HepG2 (cell line): Measurements from ENCODE around the gene PPP6R2. TPM values are rescaled to one million over a fixed set of nuclear protein-coding genes. Genes with fewer than 3 reads are reported as not detected.
A peak's percentile ranks its signal among the peaks of the same experiment; 100 is the strongest.

Experiments
- CBFB ChIP-seq: sonication (generic); formaldehyde crosslinking; IDR thresholded peaks from 2 replicates; pipeline ENCODE4 v1.4.0; 2020; ENCODE audit warnings: missing genetic modification reagents
- EHMT2 ChIP-seq: fragments of 200-600 bp; sonication (generic); IDR thresholded peaks from 2 replicates; pipeline ENCODE4 v1.7.0; 2017; ENCODE audit warnings: antibody characterized with exemption, low read depth, low read length, borderline replicate concordance
- GLI4 ChIP-seq: sonication (generic); formaldehyde crosslinking; IDR thresholded peaks from 2 replicates; pipeline ENCODE4 v1.5.1; 2020; ENCODE audit warnings: missing genetic modification reagents, mild to moderate bottlenecking, moderate library complexity, borderline replicate concordance
- HOXA7 ChIP-seq: sonication (generic); formaldehyde crosslinking; IDR thresholded peaks from 2 replicates; pipeline ENCODE4 v1.8.1; 2022; ENCODE audit warnings: mild to moderate bottlenecking, missing genetic modification reagents, moderate library complexity
- SMARCC2 ChIP-seq: fragments of 450-650 bp; IDR thresholded peaks from 2 replicates; pipeline ENCODE4 v1.6.1; 2017; ENCODE audit warnings: antibody characterized with exemption, mild to moderate bottlenecking
- ZNF543 ChIP-seq: sonication (generic); formaldehyde crosslinking; IDR thresholded peaks from 2 replicates; pipeline ENCODE4 v1.4.0; 2020; ENCODE audit warnings: mild to moderate bottlenecking, missing genetic modification reagents
- polyA plus RNA-seq, 8 experiments: library from polyadenylated mRNA; depleted of rRNA in 3 of 8; stranded (reverse) in 7 of 8; unstranded in 1 of 8; fragments of >200 nt; fragmentation: Illumina TruSeq in 4 of 8; extraction: Trizol in 4 of 8; gene quantifications; 2 replicates each; pipeline versions ENCODE4 v1.2.1 to v1.2.3, GENCODE V29; 2011 to 2016; ENCODE audit warnings: low read depth in 4 of 8, missing spikeins in 1 of 8, mixed read lengths in 1 of 8; ENCODE audit not compliant: insufficient read depth in 1 of 8
- total RNA-seq, 5 experiments: library from RNA; depleted of rRNA; stranded (reverse); fragments of >200 nt; fragmentation: Illumina TruSeq; extraction: Trizol; gene quantifications; 2 replicates each; pipeline ENCODE4 v1.2.3, GENCODE V29; 2016; ENCODE audit warnings: low read depth in 1 of 5
- TF ChIP-seq, protein P1 (sequence below): sonication (generic); formaldehyde crosslinking; IDR thresholded peaks from 2 replicates; pipeline ENCODE4 v1.5.0; 2020; ENCODE audit warnings: mild to moderate bottlenecking, missing genetic modification reagents, borderline replicate concordance
- TF ChIP-seq, protein P2 (sequence below): sonication (generic); formaldehyde crosslinking; IDR thresholded peaks from 2 replicates; pipeline ENCODE4 v1.4.0; 2020; ENCODE audit warnings: mild to moderate bottlenecking, missing genetic modification reagents
- TF ChIP-seq, protein P3 (sequence below): sonication (generic); formaldehyde crosslinking; IDR thresholded peaks from 2 replicates; pipeline ENCODE4 v1.4.0; 2020; ENCODE audit warnings: missing genetic modification reagents
- TF ChIP-seq, protein P4 (sequence below): sonication (generic); formaldehyde crosslinking; IDR thresholded peaks from 2 replicates; pipeline ENCODE4 v1.5.1; 2020; ENCODE audit warnings: mild to moderate bottlenecking, missing genetic modification reagents, moderate library complexity
- TF ChIP-seq, protein P5 (sequence below): IDR thresholded peaks from 2 replicates; pipeline ENCODE4 v1.6.1; 2016; ENCODE audit warnings: missing compliant biosample characterization, missing genetic modification reagents, borderline replicate concordance

The PPP6R2 gene
- total and polyA plus RNA-seq, 2 of the 13 experiments (the other 11 are each of a cell fraction or from before 2014, with no cell fraction given) = 55.0 to 102 TPM

DNA sequence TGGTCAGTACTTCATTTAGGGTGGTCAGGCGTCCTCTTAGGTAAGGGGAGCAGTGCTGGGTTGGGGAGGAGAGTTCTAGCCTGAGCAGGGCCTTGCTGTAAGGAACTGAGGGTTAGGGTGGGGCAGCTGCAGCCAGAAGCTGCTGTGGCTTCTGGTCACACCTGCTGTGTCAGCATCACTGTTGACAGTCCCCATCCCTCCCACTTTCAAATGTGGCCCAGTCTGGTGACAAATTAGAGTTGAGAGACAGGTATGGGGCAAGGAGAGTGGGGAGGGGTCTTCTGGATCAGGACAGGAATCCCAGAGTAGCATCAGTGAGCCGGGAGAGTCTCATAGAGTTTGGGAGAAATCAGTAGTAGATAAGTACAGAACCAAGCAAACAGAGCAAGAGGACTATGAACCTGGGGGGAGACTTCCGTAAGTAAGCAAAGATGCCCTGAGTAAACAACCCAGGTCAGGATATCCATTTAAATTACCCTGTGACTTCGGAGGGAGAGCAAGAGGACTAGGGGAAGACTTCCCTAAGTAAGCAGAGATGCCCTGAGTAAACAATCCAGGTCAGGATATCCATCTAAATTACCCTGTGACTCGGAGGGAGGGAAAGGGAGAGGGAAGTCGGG, 53.7 kb downstream of the PPP6R2 start (continued):
- TF ChIP-seq, protein P1, sequence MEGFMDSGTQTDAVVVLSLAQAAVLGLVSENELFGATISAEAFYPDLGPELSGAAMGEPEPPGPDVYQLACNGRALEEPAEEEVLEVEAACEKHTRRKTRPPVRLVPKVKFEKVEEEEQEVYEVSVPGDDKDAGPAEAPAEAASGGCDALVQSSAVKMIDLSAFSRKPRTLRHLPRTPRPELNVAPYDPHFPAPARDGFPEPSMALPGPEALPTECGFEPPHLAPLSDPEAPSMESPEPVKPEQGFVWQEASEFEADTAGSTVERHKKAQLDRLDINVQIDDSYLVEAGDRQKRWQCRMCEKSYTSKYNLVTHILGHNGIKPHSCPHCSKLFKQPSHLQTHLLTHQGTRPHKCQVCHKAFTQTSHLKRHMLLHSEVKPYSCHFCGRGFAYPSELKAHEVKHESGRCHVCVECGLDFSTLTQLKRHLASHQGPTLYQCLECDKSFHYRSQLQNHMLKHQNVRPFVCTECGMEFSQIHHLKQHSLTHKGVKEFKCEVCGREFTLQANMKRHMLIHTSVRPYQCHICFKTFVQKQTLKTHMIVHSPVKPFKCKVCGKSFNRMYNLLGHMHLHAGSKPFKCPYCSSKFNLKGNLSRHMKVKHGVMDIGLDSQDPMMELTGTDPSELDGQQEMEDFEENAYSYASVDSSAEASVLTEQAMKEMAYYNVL = peak; percentile 91
- TF ChIP-seq ZNF543 (peak; percentile 67; the same call in 1 of the 2 replicates), CBFB (CRISPR knock-in tag) (peak; percentile 66; the same call in 1 of the 2 replicates), GLI4 (CRISPR knock-in tag) (no peak), SMARCC2 (no peak), HOXA7 (CRISPR knock-in tag) (no peak), EHMT2 (no peak)
- TF ChIP-seq, protein P2, sequence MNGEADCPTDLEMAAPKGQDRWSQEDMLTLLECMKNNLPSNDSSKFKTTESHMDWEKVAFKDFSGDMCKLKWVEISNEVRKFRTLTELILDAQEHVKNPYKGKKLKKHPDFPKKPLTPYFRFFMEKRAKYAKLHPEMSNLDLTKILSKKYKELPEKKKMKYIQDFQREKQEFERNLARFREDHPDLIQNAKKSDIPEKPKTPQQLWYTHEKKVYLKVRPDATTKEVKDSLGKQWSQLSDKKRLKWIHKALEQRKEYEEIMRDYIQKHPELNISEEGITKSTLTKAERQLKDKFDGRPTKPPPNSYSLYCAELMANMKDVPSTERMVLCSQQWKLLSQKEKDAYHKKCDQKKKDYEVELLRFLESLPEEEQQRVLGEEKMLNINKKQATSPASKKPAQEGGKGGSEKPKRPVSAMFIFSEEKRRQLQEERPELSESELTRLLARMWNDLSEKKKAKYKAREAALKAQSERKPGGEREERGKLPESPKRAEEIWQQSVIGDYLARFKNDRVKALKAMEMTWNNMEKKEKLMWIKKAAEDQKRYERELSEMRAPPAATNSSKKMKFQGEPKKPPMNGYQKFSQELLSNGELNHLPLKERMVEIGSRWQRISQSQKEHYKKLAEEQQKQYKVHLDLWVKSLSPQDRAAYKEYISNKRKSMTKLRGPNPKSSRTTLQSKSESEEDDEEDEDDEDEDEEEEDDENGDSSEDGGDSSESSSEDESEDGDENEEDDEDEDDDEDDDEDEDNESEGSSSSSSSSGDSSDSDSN = peak; percentile 38; the same call in 1 of the 2 replicates
- TF ChIP-seq, protein P3, sequence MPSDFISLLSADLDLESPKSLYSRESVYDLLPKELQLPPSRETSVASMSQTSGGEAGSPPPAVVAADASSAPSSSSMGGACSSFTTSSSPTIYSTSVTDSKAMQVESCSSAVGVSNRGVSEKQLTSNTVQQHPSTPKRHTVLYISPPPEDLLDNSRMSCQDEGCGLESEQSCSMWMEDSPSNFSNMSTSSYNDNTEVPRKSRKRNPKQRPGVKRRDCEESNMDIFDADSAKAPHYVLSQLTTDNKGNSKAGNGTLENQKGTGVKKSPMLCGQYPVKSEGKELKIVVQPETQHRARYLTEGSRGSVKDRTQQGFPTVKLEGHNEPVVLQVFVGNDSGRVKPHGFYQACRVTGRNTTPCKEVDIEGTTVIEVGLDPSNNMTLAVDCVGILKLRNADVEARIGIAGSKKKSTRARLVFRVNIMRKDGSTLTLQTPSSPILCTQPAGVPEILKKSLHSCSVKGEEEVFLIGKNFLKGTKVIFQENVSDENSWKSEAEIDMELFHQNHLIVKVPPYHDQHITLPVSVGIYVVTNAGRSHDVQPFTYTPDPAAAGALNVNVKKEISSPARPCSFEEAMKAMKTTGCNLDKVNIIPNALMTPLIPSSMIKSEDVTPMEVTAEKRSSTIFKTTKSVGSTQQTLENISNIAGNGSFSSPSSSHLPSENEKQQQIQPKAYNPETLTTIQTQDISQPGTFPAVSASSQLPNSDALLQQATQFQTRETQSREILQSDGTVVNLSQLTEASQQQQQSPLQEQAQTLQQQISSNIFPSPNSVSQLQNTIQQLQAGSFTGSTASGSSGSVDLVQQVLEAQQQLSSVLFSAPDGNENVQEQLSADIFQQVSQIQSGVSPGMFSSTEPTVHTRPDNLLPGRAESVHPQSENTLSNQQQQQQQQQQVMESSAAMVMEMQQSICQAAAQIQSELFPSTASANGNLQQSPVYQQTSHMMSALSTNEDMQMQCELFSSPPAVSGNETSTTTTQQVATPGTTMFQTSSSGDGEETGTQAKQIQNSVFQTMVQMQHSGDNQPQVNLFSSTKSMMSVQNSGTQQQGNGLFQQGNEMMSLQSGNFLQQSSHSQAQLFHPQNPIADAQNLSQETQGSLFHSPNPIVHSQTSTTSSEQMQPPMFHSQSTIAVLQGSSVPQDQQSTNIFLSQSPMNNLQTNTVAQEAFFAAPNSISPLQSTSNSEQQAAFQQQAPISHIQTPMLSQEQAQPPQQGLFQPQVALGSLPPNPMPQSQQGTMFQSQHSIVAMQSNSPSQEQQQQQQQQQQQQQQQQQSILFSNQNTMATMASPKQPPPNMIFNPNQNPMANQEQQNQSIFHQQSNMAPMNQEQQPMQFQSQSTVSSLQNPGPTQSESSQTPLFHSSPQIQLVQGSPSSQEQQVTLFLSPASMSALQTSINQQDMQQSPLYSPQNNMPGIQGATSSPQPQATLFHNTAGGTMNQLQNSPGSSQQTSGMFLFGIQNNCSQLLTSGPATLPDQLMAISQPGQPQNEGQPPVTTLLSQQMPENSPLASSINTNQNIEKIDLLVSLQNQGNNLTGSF (CRISPR knock-in tag) = no peak
- TF ChIP-seq, protein P4, sequence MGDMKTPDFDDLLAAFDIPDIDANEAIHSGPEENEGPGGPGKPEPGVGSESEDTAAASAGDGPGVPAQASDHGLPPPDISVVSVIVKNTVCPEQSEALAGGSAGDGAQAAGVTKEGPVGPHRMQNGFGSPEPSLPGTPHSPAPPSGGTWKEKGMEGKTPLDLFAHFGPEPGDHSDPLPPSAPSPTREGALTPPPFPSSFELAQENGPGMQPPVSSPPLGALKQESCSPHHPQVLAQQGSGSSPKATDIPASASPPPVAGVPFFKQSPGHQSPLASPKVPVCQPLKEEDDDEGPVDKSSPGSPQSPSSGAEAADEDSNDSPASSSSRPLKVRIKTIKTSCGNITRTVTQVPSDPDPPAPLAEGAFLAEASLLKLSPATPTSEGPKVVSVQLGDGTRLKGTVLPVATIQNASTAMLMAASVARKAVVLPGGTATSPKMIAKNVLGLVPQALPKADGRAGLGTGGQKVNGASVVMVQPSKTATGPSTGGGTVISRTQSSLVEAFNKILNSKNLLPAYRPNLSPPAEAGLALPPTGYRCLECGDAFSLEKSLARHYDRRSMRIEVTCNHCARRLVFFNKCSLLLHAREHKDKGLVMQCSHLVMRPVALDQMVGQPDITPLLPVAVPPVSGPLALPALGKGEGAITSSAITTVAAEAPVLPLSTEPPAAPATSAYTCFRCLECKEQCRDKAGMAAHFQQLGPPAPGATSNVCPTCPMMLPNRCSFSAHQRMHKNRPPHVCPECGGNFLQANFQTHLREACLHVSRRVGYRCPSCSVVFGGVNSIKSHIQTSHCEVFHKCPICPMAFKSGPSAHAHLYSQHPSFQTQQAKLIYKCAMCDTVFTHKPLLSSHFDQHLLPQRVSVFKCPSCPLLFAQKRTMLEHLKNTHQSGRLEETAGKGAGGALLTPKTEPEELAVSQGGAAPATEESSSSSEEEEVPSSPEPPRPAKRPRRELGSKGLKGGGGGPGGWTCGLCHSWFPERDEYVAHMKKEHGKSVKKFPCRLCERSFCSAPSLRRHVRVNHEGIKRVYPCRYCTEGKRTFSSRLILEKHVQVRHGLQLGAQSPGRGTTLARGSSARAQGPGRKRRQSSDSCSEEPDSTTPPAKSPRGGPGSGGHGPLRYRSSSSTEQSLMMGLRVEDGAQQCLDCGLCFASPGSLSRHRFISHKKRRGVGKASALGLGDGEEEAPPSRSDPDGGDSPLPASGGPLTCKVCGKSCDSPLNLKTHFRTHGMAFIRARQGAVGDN = peak; percentile 42; the same call in 1 of the 2 replicates
- TF ChIP-seq, protein P5, sequence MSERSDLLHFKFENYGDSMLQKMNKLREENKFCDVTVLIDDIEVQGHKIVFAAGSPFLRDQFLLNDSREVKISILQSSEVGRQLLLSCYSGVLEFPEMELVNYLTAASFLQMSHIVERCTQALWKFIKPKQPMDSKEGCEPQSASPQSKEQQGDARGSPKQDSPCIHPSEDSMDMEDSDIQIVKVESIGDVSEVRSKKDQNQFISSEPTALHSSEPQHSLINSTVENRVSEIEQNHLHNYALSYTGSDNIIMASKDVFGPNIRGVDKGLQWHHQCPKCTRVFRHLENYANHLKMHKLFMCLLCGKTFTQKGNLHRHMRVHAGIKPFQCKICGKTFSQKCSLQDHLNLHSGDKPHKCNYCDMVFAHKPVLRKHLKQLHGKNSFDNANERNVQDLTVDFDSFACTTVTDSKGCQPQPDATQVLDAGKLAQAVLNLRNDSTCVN (CRISPR knock-in tag) = no peak
